ENCODE results near the gene ZNG1B.
"Not testable (repeated sequence)": the region's sequence is repeated elsewhere in the genome, so short reads cannot be mapped to it uniquely, and the experiment has no call there.

Gene ZNG1B

GRCh38 chr2:113496527-113496926, 59.0 kb downstream of the ZNG1B start:
- H3K27me3 ChIP-seq: peaks cover 26 to 35% (median 29%) of the 10 kb centered on the region in 11 experiments
- not testable (repeated sequence) for H3K27ac ChIP-seq; H3K4me1 ChIP-seq; H3K9me3 ChIP-seq (replicated peaks in 1 of 11); H3K36me3 ChIP-seq; H3K9ac ChIP-seq; H3K4me2 ChIP-seq; H3K4me3 ChIP-seq
- peaks cover 0 to 17% (median 4%) of the 10 kb centered on the region in 11 experiments; a peak in 8 of 22 replicates for H4K20me1 ChIP-seq

- H3K27ac ChIP-seq, H3K36me3 ChIP-seq, H3K9ac ChIP-seq, H3K4me3 ChIP-seq: not testable (repeated sequence)
- Histone ChIP-seq H4K20me1 (peaks cover 0 to 32% (median 15%) of the 10 kb centered on the region in 11 experiments; a peak in 15 of 22 replicates), H3K4me2 (peak within 1 kb of the TSS in 1 of 11 experiments; percentile 14; a peak in 1 of 22 replicates), H3K9me3 (replicated peaks in 1 of 11) (peaks cover 12 to 15% (median 15%) of the 10 kb centered on the region in 11 experiments), H3K4me1 (peaks cover 0 to 13% (median 8%) of the 10 kb centered on the region in 10 experiments; a peak in 16 of 20 replicates), H3K27me3 (peaks cover 42 to 53% (median 48%) of the 10 kb centered on the region in 11 experiments)
Measured at GRCh38 chr2:113498365-113498764, 60.9 kb downstream of the ZNG1B start, which contains the start of gene FOXD4L1. Gene FOXD4L1, plus strand, starts transcription at chr2:113498665. Its CDS starts 592 bp downstream, at chr2:113499257.

DNA sequence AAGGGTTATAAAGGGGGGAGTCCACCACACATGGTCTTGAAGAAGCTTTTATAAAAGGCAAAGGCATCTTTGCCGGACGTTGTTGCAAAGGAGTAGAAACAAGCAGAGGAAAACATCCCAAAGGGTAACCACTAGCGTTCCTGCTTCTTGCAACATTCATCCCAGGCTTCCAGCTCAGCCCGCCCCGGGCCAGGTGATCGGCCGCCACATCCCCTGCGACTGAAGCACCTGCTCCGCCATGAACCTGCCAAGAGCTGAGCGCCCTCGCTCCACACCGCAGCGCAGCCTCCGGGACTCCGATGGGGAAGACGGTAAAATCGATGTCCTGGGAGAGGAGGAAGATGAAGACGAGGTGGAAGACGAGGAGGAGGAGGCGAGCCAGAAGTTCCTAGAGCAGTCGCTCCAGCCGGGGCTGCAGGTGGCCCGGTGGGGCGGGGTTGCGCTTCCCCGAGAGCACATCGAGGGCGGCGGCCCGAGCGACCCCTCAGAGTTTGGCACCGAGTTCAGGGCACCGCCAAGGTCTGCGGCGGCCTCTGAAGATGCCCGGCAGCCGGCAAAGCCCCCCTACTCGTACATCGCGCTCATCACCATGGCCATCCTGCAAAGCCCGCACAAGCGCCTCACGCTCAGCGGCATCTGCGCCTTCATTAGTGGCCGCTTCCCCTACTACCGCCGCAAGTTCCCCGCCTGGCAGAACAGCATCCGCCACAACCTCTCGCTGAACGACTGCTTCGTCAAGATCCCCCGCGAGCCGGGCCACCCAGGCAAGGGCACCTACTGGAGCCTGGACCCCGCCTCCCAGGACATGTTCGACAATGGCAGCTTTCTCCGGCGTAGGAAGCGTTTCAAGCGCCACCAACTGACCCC, 61.8 kb downstream of the ZNG1B start:
- H3K27me3 ChIP-seq: peaks cover 51 to 62% (median 56%) of the 10 kb centered on the region in 11 experiments
- H3K9ac ChIP-seq, H3K27ac ChIP-seq, H3K36me3 ChIP-seq, H3K4me3 ChIP-seq: not testable (repeated sequence)
- peaks cover 0 to 41% (median 21%) of the 10 kb centered on the region in 11 experiments; a peak in 15 of 22 replicates for H4K20me1 ChIP-seq
- peaks cover 0 to 17% (median 9%) of the 10 kb centered on the region in 10 experiments; a peak in 16 of 20 replicates for H3K4me1 ChIP-seq
- H3K9me3 ChIP-seq (replicated peaks in 1 of 11): peaks cover 19 to 24% (median 24%) of the 10 kb centered on the region in 11 experiments
- H3K4me2 ChIP-seq: peak overlapping the region in 1 of 11 experiments; percentile 14; a peak in 1 of 22 replicates

- not testable (repeated sequence) for H3K27ac ChIP-seq, H3K9ac ChIP-seq, H3K36me3 ChIP-seq
- Histone ChIP-seq H4K20me1 (peaks cover 0 to 41% (median 21%) of the 10 kb centered on the region in 11 experiments; a peak in 15 of 22 replicates), H3K27me3 (peaks cover 53 to 67% (median 62%) of the 10 kb centered on the region in 11 experiments), H3K4me3 (0 out of 20 replicates have a peak overlapping the region, but pooled peaks of 1 of the 10 experiments have one; percentile 28), H3K9me3 (replicated peaks in 1 of 11) (peaks cover 19 to 25% (median 24%) of the 10 kb centered on the region in 11 experiments), H3K4me2 (peak overlapping the region; percentile 11 to 60 (median 51); a peak in 17 of 22 replicates), H3K4me1 (peaks cover 0 to 17% (median 9%) of the 10 kb centered on the region in 10 experiments; a peak in 16 of 20 replicates)
Measured at GRCh38 chr2:113499886-113500722, 62.6 kb downstream of the ZNG1B start.

DNA sequence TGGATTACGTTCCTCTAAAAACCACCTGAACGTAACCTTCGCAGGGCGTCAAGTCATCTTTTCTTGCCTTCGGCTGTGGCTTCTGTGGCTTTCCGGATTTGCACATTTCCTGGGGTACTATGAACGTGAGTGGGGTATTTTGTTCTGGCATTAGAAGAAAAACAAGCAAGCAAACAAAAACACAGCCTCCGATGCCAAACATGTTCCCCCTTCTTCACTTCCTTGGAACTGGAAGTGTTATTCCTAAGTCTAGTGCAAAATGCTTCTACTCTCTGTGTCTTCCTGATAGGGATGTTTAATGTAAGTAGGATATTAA, 63.2 kb downstream of the ZNG1B start:
- H3K9me3 ChIP-seq (replicated peaks in 1 of 11): peaks cover 19 to 25% (median 24%) of the 10 kb centered on the region in 11 experiments
- 0 out of 20 replicates have a peak overlapping the region, but pooled peaks of 1 of the 10 experiments have one; percentile 28 for H3K4me3 ChIP-seq
- H3K4me2 ChIP-seq: peak overlapping the region; percentile 11 to 60 (median 51); a peak in 17 of 22 replicates
- not testable (repeated sequence) for H3K36me3 ChIP-seq, H3K9ac ChIP-seq, H3K27ac ChIP-seq
- H3K4me1 ChIP-seq: peaks cover 0 to 17% (median 9%) of the 10 kb centered on the region in 10 experiments; a peak in 16 of 20 replicates
- peaks cover 55 to 73% (median 67%) of the 10 kb centered on the region in 11 experiments for H3K27me3 ChIP-seq
- peaks cover 0 to 41% (median 21%) of the 10 kb centered on the region in 11 experiments; a peak in 15 of 22 replicates for H4K20me1 ChIP-seq

GRCh38 chr2:113502216-113503093, 65.0 kb downstream of the ZNG1B start:
- Histone ChIP-seq H4K20me1 (peaks cover 0 to 41% (median 21%) of the 10 kb centered on the region in 11 experiments; a peak in 15 of 22 replicates), H3K9me3 (replicated peaks in 1 of 11) (peaks cover 19 to 25% (median 24%) of the 10 kb centered on the region in 11 experiments), H3K4me2 (peak overlapping the region; percentile 36 to 88 (median 59); a peak in 16 of 22 replicates), H3K27me3 (peaks cover 55 to 82% (median 76%) of the 10 kb centered on the region in 11 experiments), H3K4me3 (peak overlapping the region in 9 of 10 experiments; percentile 27 to 59 (median 47); a peak in 16 of 20 replicates), H3K4me1 (peaks cover 0 to 17% (median 9%) of the 10 kb centered on the region in 10 experiments; a peak in 16 of 20 replicates)
- H3K27ac ChIP-seq, H3K9ac ChIP-seq, H3K36me3 ChIP-seq: not testable (repeated sequence)

GRCh38 chr2:113503094-113504042, 65.9 kb downstream of the ZNG1B start:
- Histone ChIP-seq H3K4me1 (peaks cover 0 to 17% (median 9%) of the 10 kb centered on the region in 10 experiments; a peak in 16 of 20 replicates), H3K27me3 (peaks cover 55 to 90% (median 84%) of the 10 kb centered on the region in 11 experiments), H3K4me3 (peak overlapping the region; percentile 27 to 59 (median 47); a peak in 18 of 20 replicates), H4K20me1 (peaks cover 0 to 41% (median 21%) of the 10 kb centered on the region in 11 experiments; a peak in 15 of 22 replicates), H3K4me2 (peak overlapping the region; percentile 36 to 88 (median 59)), H3K9me3 (replicated peaks in 1 of 11) (peaks cover 19 to 25% (median 24%) of the 10 kb centered on the region in 11 experiments)
- not testable (repeated sequence) for H3K27ac ChIP-seq, H3K9ac ChIP-seq, H3K36me3 ChIP-seq

DNA sequence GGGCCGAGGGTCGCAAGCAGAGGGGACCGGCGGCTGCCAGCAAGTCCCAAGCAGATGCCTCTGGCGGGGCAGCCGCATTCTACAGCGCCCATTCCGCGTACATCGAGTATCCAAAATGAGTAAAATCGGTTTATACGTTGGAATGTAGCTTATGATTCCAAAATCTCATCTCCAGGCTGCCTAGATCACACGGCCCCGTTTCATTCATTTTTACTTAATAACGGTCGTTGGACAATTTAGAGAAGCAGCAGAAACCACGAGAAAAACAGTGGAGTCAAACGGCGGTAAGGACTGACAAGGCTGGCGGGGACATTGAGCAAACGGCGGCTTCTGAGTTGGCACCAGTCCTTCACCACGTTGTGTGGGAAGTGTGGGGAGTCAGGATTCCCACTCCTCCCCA, 66.6 kb downstream of the ZNG1B start:
- not testable (repeated sequence) for H3K9ac ChIP-seq, H3K36me3 ChIP-seq, H3K27ac ChIP-seq
- Histone ChIP-seq H3K27me3 (peaks cover 50 to 83% (median 78%) of the 10 kb centered on the region in 11 experiments), H3K4me1 (peaks cover 0 to 17% (median 9%) of the 10 kb centered on the region in 10 experiments; a peak in 16 of 20 replicates), H3K4me3 (peak overlapping the region in 3 of 10 experiments; percentile 45 to 59 (median 50); a peak in 5 of 20 replicates), H3K9me3 (replicated peaks in 1 of 11) (peaks cover 19 to 25% (median 24%) of the 10 kb centered on the region in 11 experiments), H3K4me2 (peak overlapping the region in 4 of 11 experiments; percentile 59 to 88 (median 82); a peak in 5 of 22 replicates), H4K20me1 (peaks cover 0 to 35% (median 21%) of the 10 kb centered on the region in 11 experiments; a peak in 15 of 22 replicates)

DNA sequence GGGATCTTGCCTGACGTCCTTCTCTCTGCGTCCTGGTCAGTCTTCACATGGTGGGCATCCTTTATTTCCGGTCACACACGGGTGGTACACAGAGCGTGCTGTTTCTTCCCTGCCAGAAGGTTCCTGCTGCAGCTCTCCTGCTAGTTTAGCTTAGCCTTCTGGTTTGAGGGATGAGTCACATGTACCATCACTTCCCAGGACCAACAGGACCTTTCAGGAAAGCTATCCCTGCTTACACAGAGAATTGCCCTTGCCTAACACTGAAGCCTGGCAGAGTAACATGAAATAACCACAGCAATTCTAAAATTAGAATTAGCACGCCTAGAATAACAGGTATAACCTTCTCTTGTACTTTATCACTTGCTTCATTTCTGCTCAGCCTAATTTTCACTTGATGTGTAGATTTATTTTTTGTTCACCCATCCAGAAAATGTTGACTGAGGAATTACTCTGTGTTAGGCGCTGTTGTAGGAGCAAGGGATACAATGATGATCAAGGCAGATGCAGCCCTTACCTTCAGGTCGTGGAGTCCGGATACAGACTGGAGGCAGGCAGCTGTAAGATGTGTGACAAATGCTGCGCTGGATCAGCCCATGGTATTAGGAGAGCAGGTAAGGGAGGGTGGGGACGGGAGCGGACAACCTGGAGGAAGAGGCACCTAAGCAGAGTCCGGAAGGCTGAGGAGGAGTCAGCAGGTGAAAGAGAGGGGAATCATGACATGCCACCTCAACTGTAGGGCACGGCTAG, 70.1 kb downstream of the ZNG1B start:
- peaks cover 14 to 18% (median 17%) of the 10 kb centered on the region in 11 experiments for H3K9me3 ChIP-seq (replicated peaks in 1 of 11)

DNA sequence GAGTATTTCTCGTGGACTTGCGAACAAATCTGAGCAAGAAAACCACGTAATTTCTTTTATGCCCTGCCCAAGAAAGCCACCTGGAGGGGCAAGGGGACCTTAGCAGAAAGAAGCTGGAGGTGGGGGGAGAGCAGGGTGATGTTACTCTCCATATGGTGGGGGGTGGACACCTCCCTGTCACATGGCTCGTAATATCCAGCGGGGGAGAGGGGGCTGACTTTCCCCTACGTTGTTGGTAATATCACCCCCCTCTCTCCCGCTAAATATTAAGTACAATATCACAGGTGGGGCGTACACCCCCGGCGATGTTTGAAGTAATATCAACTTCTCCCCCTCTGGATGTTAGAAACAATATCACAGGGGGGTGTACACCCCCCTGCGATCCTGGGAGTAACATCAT, 70.7 kb downstream of the ZNG1B start:
- H3K36me3 ChIP-seq, H3K27ac ChIP-seq, H3K4me2 ChIP-seq, H3K9ac ChIP-seq, H3K4me1 ChIP-seq, H3K4me3 ChIP-seq: not testable (repeated sequence)
- Histone ChIP-seq H4K20me1 (peaks cover 0 to 11% (median 8%) of the 10 kb centered on the region in 11 experiments; a peak in 12 of 22 replicates), H3K9me3 (replicated peaks in 1 of 11) (peaks cover 8 to 12% (median 11%) of the 10 kb centered on the region in 11 experiments), H3K27me3 (peaks cover 15 to 42% (median 38%) of the 10 kb centered on the region in 11 experiments)

More for the DNA sequence above, 70.1 kb downstream of the ZNG1B start:
- H3K9ac ChIP-seq, H3K27ac ChIP-seq, H3K4me2 ChIP-seq, H3K4me3 ChIP-seq, H3K36me3 ChIP-seq, H3K4me1 ChIP-seq: not testable (repeated sequence)
- H4K20me1 ChIP-seq: peaks cover 0 to 17% (median 14%) of the 10 kb centered on the region in 11 experiments; a peak in 13 of 22 replicates
- peaks cover 22 to 48% (median 44%) of the 10 kb centered on the region in 11 experiments for H3K27me3 ChIP-seq

Data from BLaER1 treated with 17β-estradiol and CSF1 and Interleukin-3, amounts not matched to agents 10 nM and 100 nM (cell line).